HG03520 (cell line): ENCODE results near the gene STAT3.
A peak's percentile ranks its signal among the peaks of the same experiment; 100 is the strongest.
"Not testable (repeated sequence)": the region's sequence is repeated elsewhere in the genome, so short reads cannot be mapped to it uniquely, and the experiment has no call there.

Experiments used
- ATAC-seq: cut with Tn5 transposase; IDR thresholded peaks from one replicate; pipeline ENCODE4 v1.9.1; 2021; ENCODE audit warnings: mild to moderate bottlenecking, moderate library complexity; ENCODE audit not compliant: unreplicated experiment

Gene STAT3

DNA sequence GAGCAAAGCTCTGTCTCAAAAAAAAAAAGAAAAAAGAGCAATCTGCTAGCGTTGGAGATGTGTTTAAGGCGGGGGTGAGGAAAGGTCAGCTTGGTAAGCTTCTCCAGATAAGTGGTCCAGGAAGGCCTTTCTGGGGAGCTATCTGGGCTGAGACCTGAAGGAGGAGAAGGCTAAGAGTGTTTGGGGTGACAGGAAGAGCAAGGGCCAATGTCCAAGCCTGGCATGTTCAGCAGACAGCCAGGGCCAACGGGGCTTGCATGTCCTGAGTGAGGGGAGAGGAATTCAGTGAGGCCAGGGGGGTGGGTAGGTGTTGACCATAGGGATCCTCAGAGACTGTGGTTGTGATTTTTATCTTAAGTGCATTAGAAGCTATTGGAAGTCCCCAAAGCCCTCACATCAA lies 84.5 kb downstream of the STAT3 start:
- no peak for ATAC-seq

DNA sequence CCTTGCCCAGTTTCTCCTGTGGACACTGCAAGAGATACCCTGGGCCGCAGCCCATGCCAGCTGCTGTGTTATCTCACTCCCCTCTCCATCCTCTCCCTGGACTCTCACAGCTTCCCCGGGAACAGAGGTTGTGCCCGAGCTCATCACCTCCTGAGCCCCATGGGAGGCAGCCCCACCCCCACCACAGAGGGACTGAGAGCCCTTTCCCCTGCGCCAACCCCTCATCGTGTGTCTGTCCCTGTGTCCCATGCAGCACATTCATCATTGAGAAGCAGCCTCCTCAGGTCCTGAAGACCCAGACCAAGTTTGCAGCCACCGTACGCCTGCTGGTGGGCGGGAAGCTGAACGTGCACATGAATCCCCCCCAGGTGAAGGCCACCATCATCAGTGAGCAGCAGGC lies 87.2 kb downstream of the STAT3 start:
- ATAC-seq, result no peak

DNA sequence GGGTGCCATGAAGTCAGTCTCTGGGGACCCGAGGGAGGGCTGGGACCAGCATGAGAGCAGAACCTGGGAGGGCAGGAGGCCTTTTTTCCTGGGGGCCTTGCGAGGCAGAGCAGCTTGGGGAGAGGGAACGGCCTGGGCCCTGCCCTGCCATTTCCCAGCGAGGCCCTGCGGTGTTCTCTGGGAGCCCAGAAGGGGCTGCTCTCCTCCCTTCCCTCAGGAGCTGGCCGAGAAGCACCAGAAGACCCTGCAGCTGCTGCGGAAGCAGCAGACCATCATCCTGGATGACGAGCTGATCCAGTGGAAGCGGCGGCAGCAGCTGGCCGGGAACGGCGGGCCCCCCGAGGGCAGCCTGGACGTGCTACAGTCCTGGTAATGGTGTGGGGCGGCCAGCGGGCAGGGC lies 88.3 kb downstream of the STAT3 start:
- not testable (repeated sequence) for ATAC-seq

DNA sequence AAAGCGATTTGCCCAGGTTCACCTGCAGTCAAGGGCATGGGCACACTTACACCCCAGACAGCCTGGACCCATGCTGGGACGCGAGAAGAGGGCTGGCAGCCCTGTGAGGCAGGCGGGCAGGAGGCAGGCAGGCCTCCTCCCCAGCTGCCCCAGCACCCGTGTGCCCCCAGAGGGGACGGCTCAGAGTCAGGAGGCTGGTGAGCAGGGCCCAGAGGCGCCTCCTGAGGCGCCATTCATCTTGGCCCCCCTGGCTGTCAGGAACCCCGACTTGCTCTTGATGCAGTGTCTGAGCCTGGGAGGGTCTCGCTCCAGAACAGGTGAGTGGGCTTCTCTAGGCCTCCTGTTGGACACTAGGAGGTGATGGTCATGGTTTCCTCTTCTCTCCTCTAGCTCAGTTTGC lies 88.9 kb downstream of the STAT3 start:
- not testable (repeated sequence) for ATAC-seq

DNA sequence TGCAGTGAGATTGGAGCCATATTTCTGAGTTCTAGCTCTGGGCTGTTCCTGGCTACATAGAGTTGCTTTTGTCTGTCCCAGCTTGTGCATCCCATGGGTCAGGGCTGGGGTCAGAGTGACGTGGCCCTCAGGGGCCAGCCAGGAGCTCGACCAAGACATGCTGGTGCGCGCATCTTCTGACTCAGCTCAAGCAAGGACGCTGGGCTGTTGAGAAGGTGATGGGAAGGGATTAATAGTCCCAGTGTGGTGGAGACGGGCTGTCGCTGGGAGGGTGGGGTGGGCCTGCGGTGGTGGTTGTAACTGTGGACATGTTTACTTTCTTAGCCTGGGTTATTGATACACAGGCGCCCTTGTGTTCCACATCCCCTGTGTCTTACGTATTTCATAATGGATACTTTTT lies 90.5 kb downstream of the STAT3 start:
- ATAC-seq, result not testable (repeated sequence)

DNA sequence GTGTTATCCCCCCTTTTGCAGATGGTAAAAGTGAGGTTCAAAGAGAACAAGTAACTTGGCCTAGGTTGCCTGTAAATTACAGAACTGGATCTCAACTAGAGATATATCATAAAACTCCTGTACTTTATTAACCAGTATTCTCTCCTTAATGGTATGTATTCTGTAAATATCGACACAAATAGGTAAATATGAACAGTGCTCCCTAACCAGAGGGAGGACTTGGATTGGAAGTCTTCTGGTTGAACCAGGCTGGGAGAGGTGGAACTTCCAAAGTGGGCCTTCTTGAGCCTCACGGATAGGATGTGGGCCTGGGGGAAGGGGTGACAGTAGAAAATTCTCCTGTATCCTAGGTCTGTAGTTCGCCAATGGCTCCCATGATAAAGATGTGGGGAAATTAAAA lies 92.2 kb downstream of the STAT3 start:
- ATAC-seq, result no peak

DNA sequence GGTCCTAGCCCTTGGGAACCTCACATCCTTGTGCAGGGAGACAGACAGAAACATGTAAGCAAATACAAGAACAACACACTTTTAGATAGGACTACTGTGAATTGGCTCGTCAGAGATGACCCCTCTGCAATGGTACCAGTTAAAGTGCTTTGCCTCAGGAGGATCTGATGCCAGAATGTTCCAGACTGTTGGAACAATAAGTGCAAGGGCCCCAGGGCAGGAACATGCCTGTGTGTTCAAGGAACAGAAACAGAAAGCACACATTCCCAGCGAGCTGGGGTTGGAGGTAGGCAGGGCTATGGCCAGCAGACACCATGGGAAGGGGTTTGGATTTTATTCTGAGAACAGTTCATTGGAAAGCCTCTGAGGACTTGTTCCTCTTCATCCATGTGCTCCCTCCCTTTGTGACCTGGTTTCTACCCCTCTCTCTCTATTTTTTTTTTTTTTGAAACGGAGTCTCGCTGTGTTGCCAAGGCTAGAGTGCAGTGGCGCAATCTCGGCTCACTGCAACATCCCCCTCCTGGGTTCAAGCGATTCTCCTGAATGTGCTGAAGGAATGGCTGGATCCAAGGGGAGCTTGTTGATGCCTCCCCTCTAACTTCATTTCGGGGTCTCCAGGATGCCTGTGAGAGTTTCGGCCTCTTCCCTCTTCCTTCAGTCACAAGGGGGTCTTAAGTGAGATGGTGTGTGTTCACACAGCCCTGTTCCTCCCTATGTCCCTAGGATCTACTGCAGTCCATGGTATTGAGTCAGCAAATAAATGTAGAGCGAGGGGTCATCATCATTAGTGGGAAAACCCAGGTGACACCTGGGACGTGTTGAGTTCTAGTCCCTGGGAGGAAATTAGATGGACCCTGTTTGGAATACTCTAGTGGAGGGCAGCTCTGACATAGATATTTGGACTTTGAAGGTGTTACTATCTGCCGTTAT lies 93.5 kb downstream of the STAT3 start:
- ATAC-seq, result no peak

DNA sequence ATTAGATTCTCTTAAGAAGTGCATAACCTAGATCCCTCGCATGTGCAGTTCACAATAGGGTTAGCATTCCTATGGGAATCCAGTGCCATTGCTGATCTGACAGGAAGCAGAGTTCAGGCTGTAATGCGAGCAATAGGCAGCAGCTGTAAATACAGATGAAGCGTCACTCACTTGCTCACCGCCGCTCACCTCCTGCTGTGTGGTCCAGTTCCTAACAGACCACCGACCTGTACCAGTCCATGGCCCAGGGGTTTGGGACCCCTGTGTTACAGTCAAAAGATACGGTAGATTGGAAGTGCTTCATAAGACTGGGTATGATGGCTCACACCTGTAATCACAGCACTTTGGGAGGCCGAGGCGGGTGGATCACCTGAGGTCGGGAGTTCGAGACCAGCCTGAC lies 97.1 kb downstream of the STAT3 start:
- no peak for ATAC-seq

DNA sequence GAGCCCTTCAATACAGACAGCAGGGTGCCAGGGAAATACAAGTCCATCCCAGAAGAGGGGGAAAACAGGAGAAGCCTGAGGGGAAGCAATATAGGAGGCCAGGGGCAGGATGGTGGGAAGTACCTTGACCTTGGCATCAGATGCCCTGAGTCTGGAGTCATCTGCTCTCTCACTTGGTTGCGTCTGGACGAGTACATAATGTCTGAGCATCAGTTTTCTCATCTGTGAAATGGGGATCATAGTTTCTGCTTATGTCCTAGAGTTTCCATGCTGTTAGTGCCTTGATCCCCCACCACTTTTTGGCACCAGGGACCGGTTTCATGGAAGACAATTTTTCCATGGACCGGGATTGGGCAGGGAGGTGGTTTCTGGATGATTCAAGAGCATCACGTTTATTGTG lies 97.7 kb downstream of the STAT3 start:
- ATAC-seq, result no peak

DNA sequence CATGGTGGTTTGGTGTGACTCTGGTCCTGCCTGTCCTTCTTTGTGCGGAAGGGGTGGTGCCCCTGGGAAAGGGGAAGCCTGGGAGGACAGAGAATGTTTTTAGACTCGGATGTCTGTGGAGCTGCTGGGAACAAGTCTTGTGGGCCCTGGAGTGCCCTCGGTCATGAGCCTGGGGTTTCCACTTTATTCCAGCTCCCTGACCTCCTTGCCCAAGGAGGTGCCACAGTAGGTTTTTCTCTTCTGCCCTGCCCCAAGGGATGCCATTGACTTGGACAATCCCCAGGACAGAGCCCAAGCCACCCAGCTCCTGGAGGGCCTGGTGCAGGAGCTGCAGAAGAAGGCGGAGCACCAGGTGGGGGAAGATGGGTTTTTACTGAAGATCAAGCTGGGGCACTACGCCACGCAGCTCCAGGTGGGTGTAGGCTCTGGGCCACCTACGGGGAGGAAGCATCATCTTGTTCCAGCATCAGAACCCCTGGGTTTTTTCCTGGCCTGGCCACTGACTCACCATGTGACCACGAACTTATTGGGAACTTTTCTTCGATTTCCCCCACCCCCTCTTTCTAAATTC lies 98.5 kb downstream of the STAT3 start:
- ATAC-seq, result no peak

DNA sequence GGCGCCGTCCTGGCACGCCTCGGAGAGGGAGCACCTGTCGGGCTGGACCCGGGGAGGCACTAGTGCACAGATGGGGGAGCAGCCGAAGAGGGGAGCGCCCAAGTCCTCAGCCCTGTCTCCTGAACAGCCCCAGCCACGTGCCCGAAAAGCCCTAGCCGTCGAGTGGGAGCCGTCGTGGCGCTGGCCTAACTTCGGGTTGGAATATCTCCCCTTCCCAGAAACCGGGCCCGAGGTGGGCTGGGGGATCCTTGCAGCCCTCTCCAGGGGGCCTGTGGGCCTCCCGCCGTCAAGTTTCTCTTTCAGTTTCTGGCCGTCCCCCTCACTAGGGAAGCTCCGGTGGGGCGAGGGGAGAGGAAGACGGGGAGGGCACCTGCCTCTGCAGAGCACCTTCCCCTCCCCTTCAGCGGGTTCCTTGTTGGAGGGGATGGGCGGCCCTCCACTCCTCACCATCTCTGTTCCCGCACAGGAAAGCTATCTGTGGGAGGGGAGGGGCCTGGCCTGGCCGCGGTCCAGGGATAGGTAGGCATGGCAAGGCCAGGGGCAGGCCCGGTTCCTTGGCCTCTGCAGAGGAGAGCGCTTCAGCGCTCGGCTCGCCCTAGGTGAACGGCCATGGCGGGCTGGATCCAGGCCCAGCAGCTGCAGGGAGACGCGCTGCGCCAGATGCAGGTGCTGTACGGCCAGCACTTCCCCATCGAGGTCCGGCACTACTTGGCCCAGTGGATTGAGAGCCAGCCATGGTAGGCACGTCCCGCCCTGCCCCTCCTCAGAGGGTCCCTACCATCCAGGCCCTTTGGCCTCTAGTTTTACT lies 99.2 kb downstream of the STAT3 start:
- ATAC-seq, result peak; percentile 6

DNA sequence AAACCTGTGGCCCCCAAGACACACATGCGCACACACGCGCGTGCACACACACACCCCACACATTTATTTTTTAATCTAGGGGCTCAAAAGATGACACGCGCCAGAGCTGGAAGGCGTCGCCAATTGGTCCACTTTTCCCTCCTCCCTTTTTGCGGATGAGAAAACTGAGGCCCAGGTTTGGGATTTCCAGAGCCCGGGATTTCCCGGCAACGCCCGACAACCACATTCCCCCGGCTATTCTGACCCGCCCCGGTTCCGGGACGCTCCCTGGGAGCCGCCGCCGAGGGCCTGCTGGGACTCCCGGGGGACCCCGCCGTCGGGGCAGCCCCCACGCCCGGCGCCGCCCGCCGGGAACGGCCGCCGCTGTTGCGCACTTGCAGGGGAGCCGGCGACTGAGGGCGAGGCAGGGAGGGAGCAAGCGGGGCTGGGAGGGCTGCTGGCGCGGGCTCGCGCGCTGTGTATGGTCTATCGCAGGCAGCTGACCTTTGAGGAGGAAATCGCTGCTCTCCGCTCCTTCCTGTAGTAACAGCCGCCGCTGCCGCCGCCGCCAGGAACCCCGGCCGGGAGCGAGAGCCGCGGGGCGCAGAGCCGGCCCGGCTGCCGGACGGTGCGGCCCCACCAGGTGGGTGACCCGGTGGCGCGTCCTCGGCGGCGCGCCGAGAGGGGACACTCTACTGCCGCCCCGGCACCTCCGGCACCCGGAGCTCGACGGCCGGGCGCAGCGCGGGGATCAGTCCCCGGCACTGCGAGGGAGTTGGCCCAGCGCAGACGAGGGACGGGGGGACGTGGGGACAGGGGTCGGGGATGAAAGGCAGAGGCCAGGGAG lies 100.1 kb downstream of the STAT3 start, which contains the start of gene STAT5A:
Gene STAT5A (plus strand): TSS at position 522 of the 826 bp plus-strand sequence. CDS start 914 bp downstream, outside the sequence.
- ATAC-seq, result peak; percentile 47

DNA sequence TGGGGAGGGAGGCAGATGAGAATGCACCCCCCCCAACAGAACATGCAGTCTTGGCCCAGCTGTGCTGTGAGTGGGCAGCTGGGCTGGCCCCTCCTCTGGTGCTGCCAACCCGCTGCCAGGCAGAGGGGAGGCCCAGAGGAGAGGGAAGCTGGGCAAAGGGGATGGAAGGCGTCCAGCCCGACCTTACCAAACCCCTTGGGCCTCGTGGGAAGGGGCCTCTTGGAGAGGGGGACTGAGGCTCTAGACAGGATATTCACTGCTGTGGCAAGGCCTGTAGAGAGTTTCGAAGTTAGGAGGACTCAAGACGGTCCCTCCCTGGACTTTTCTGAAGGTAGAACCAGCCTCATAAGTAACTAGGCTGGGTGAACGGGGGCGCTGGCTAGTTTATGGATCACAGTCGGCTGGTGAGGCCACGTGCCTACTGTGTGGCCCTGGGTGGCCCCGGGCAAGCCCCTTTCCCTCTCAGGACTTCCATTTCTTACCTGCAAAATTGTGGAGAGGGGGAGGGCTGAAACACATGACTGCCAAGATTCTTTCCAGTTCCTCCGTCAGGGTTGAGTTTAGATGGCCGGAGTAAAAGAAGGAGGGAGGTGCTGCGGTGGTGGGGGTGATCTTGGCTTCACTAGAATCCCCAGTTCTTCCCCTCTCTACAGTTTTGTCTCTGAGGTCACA lies 100.8 kb downstream of the STAT3 start:
- no peak for ATAC-seq

DNA sequence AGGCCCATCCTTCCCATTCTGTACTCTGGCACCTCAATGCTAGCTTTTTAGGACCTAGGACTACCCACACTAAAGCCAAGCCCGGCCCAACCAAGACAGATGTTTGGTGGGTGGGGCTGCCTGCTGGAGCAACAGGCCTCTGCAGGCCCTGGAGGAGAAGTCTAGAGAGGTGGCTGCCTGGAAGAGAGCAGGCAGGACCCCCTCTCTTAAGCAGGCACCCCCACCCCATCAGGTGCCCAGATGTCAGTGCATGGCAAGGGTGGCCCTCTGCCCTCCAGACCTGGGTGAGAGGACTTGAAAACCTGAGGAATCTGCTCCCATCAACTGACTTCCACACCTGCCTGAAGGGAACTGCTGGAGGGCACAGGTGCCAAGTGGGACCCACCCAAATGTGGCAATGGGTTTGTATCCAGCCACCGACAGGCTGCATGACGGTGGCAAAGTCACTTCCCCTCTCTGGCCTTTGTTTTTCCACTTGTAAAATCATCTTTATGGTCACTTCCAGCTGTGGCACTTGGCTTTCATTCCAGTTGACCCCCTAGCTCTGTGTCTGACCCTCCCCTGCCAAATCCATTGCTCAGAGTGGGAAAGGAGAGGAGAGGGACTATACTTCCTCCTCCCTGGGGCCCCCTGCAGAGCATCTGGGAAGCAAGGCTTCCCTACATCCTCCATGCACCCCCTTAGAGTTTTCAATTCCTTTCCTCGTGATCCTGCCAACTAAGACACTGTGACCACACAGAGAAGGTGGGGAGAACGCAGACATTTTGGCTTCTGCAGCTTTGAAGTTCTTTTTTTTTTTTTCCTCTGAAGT lies 101.6 kb downstream of the STAT3 start:
- ATAC-seq, result no peak

DNA sequence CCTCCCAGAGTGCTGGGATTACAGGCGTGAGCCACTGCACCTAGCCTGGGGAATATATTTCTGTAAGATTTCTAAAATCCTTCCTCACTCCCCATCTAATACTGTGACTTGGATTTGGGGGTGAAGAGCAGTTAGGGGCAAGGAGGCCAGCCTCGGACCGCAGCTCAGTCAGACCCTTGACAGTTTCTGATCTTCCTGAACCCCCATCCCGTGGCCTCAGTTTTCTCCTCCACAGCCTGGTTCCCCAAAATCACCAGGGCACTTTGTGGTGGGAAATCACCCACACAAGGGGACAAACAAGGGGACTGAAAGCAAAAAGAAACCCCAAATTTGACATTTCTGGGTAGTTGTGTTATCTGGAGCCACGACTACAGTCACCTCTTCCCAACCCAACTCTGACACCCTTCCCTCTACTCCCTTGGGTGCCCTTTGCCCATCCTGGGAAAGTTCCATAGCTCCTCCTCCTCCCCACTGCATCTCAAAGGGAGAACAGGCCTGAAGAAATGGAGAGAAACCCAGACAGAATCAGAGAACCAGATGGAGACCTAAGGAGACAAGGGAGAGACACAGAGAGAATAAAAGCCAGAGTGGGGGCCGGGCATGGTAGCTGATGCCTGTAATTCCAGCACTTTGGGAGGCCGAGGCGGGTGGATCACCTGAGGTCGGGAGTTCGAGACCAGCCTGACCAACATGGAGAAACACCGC lies 102.7 kb downstream of the STAT3 start:
- ATAC-seq, result no peak

DNA sequence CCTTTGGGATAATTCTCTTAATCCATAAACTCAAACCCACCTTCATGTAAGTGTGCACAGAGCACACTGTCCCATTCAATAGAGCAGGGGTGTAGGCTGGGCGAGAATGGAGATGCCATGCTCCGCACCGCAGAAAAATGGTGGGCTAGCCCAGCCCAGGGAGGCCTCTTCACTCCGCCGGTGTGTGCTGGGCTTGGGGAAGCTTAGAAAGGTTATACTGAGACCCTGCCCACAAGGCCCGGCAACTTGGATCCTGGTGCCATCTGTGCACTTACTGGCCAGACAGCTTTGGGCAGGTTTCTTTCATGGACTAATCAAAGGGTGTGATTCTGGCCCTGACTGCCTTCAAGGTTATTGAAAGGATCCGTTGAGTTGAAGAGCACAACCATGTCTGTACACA lies 103.7 kb downstream of the STAT3 start:
- no peak for ATAC-seq

DNA sequence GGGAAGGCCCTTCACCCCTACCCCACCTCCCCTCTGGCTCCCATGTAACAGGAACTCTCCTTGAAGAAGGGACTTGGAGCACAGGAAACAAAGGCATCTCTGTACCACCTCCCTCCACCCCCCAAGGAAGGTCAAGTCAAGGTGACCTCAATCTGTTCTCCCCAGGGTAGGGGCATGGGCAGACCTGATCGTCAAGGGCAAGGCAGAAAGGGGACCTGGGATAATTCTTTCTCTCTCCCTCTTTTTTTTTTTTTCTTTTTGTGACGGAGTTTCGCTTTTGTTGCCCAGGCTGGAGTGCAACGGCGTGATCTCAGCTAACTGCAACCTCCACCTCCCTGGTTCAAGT lies 104.2 kb downstream of the STAT3 start:
- ATAC-seq, result no peak

DNA sequence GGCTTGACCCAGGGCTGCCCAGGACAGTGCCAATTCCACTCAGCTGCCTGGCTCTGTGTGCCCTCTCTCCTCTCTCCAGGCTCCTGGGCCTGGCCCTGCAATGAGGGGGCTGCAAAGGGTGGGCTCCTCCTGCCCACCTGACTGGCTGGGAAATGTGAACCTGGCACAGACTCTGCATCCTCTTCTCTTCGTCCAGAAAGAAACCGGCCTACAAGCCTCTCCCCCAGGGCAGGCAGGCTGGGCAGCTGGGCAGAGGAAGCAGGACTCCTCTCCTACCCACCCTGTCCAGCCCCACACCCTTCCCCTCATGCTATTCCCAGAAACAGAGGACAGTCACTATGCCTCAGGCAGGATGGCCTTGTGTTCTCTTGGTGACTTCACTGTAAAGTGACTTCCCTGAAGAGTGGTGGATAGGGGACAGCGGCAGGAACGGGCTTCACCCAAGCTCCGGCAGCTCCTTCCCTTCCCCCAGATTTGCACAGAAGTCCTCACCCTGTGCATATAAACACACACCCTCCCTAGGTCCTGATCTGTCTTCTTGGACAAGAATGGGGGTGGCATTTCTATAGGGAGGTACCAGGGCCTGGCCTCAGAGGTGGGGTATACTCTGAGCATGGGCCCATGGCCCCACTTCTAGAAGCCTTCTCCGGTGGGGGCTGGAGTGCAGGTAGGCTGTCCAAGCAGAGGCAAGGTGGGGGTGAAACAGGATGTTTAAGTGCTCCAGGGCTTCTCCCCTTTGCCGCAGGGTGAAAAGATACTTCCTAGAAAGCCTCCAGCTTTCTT lies 104.8 kb downstream of the STAT3 start:
- no peak for ATAC-seq
